T-helper 2 cell (primary cell): ENCODE results near the gene C10orf71.

Experiments
- DNase-seq, 5 experiments: peaks; one replicate each; pipeline versions ENCODE4 v3.0.0 to v3.0.0-alpha.2; 2012 to 2022

The C10orf71 gene

GRCh38 chr10:49273082-49273465 is 25.9 kb upstream of the C10orf71 start:
- DNase-seq, result no peak

GRCh38 chr10:49273626-49274025 is 25.3 kb upstream of the C10orf71 start:
- DNase-seq, result no peak

GRCh38 chr10:49274886-49275285 is 24.1 kb upstream of the C10orf71 start:
- no peak for DNase-seq

GRCh38 chr10:49275896-49276295 is 23.1 kb upstream of the C10orf71 start:
- DNase-seq, result no peak

GRCh38 chr10:49276596-49276995 is 22.4 kb upstream of the C10orf71 start:
- DNase-seq, result no peak

GRCh38 chr10:49277973-49278372 is 21.0 kb upstream of the C10orf71 start:
- no peak for DNase-seq

- DNase-seq, result no peak
Measured at GRCh38 chr10:49278497-49278981, 20.4 kb upstream of the C10orf71 start.

GRCh38 chr10:49279015-49279880 is 19.7 kb upstream of the C10orf71 start:
- DNase-seq, result no peak

GRCh38 chr10:49280001-49280408 is 19.0 kb upstream of the C10orf71 start:
- peak in 1 of 5 experiments; percentile 44 for DNase-seq

GRCh38 chr10:49281461-49281860 is 17.5 kb upstream of the C10orf71 start:
- no peak for DNase-seq

- no peak for DNase-seq
Measured at GRCh38 chr10:49282306-49282705, 16.7 kb upstream of the C10orf71 start.

GRCh38 chr10:49282879-49283341 is 16.1 kb upstream of the C10orf71 start:
- no peak for DNase-seq

- no peak for DNase-seq
Measured at GRCh38 chr10:49283491-49283890, 15.5 kb upstream of the C10orf71 start.

GRCh38 chr10:49284356-49284755 is 14.6 kb upstream of the C10orf71 start:
- no peak for DNase-seq

- peak in 1 of 5 experiments; percentile 14 for DNase-seq
Measured at GRCh38 chr10:49285232-49285631, 13.7 kb upstream of the C10orf71 start.

- no peak for DNase-seq
Measured at GRCh38 chr10:49286686-49287085, 12.3 kb upstream of the C10orf71 start.

GRCh38 chr10:49287689-49288340 is 11.2 kb upstream of the C10orf71 start:
- DNase-seq, result no peak

GRCh38 chr10:49288341-49289065 is 10.5 kb upstream of the C10orf71 start:
- no peak for DNase-seq

- no peak for DNase-seq
Measured at GRCh38 chr10:49289480-49289879, 9.5 kb upstream of the C10orf71 start.

- no peak for DNase-seq
Measured at GRCh38 chr10:49290131-49290530, 8.8 kb upstream of the C10orf71 start.

- no peak for DNase-seq
Measured at GRCh38 chr10:49290607-49291006, 8.4 kb upstream of the C10orf71 start.

GRCh38 chr10:49292565-49293207 is 6.3 kb upstream of the C10orf71 start:
- no peak for DNase-seq

- DNase-seq, result no peak
Measured at GRCh38 chr10:49293208-49293603, 5.8 kb upstream of the C10orf71 start.
